AG04450 (cell line): Measurements from ENCODE around the gene CBY1. TPM values are rescaled to one million over a fixed set of nuclear protein-coding genes. Genes with fewer than 3 reads are reported as not detected.

Experiments used
- CTCF ChIA-PET: fragments of 300-600, 350-600 bp; formaldehyde crosslinking; extraction: SDS; loops from one replicate; lab custom pipeline; 2022; ENCODE audit warnings: antibody characterized with exemption, inconsistent platforms; lab: Charles Lee
- POLR2A ChIA-PET: fragments of 350-600 bp; formaldehyde crosslinking; extraction: SDS; loops from one replicate; lab custom pipeline; 2021; ENCODE audit warnings: antibody characterized with exemption, inconsistent platforms; lab: Yijun Ruan, JAX
- DNase-seq: peaks from one replicate; pipeline ENCODE4 v3.0.0-alpha.2; 2011; ENCODE audit warnings: low read depth, low spot score
- H3K27ac ChIP-seq: one replicate; pipeline ENCODE4 v1.5.1; 2012; ENCODE audit warnings: low read depth, low read length, control low read depth
- H3K27me3 ChIP-seq: one replicate; pipeline ENCODE4 v1.6.0; 2012; ENCODE audit warnings: low read length; ENCODE audit not compliant: control insufficient read depth, insufficient read depth
- H3K4me3 ChIP-seq: 2 replicates; pipeline ENCODE4 v1.5.1; 2011; ENCODE audit warnings: mild to moderate bottlenecking, low read depth, low read length, control low read depth
- H3K9me3 ChIP-seq: 2 replicates; pipeline ENCODE4 v1.5.1; 2012; ENCODE audit warnings: low read length; ENCODE audit not compliant: control insufficient read depth, insufficient read depth
- polyA plus RNA-seq: library from polyadenylated mRNA; depleted of rRNA; stranded (reverse); fragments of >200 nt; gene quantifications from 2 replicates; pipeline ENCODE4 v1.2.3, GENCODE V29; 2011
- TF ChIP-seq, protein P1 (sequence below): IDR thresholded peaks from 2 replicates; pipeline ENCODE4 v1.5.1; 2011; ENCODE audit warnings: low read depth, low read length, control low read depth, inconsistent platforms

The CBY1 gene
- polyA plus RNA-seq, 1 experiment = 43.0 TPM

DNA sequence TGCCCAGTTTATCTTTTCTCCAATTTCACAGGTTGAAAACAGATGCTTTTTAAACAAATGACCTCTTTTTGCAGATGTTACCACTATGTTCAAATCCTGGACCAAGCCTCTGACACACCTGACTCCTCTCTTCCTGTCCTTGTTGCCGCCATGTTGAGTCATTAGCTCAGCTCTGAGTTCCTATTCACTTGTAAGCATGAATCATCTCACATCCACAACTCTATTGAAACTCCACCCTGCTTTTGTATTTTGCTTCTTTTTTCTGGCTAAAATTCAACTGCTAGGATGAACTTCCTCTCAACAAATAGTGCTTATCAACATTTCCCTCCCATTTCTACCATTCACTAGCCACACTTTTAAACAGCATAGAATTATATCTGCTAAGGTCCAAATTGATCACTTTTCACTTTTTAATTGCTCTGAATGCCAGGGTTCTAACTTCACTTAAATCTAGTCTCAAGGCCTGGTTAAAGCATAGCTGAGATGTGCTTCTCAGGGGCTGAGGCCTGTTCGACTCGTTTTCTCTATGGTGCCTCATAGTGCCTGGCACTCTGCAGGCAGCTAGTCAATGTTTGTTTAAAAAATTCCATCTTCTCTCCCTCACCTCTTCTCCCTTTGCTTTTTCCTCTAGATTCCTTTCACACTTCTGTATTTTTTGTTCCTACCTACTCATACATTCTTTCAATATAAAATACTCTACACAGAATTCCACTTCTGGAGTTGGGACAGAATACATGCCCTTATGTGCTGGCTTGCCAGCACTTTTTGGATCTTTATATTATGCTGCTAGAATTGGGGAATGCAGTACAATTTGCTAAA is 40.4 kb downstream of the CBY1 start:
- peak overlapping the region; percentile 68 for H3K27ac ChIP-seq
- TF ChIP-seq, protein P1, sequence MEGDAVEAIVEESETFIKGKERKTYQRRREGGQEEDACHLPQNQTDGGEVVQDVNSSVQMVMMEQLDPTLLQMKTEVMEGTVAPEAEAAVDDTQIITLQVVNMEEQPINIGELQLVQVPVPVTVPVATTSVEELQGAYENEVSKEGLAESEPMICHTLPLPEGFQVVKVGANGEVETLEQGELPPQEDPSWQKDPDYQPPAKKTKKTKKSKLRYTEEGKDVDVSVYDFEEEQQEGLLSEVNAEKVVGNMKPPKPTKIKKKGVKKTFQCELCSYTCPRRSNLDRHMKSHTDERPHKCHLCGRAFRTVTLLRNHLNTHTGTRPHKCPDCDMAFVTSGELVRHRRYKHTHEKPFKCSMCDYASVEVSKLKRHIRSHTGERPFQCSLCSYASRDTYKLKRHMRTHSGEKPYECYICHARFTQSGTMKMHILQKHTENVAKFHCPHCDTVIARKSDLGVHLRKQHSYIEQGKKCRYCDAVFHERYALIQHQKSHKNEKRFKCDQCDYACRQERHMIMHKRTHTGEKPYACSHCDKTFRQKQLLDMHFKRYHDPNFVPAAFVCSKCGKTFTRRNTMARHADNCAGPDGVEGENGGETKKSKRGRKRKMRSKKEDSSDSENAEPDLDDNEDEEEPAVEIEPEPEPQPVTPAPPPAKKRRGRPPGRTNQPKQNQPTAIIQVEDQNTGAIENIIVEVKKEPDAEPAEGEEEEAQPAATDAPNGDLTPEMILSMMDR = no peak
- ChIA-PET CTCF (interaction anchor here (3.9 kb wide), 1 partner anchor 15 kb away, joined by 22 read pairs; the partner anchor contains the start of gene TOMM22), POLR2A (interaction anchor here (1.0 to 1.8 kb wide), 3 partner anchors 9 to 15 kb away, joined by 3 to 11 read pairs (median 3); partner anchors contain the start of genes GTPBP1 and TOMM22)
- H3K4me3 ChIP-seq = peak overlapping the region; percentile 7; the same call in 1 of the 2 replicates
- DNase-seq = no peak
- H3K9me3 ChIP-seq = no peaks in the 10 kb centered on the region
- H3K27me3 ChIP-seq = no peaks in the 10 kb centered on the region

DNA sequence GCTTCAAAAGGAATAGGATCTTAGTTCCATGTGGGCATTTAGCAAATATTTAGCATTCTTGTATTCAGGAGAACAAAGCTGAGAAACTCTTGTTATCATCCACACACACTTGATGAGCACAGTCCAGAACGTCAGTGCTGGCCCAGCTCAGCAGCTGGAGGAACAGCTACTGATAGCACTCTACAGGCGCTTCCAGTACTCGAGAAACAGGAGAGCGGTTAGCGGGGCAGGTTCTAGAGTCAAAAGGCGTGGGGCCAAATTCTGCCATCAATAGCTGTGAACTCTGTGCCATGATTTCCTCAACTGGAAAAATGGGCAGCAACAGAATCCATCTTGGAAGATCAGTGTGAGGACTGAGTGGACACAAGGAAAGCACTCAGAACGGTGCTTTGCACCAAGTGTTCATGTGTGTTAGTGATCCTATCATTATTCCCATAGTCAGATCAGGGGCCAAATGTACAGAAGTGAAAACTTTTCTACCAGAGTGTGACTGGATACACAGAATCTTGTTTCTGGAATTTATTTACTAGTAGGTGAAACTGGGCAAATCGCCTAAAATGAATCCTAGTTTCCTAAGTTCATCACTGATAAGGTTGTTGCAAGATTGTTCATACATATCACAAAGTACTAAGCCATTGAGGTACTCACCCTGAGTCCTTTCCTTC is 41.1 kb downstream of the CBY1 start:
- TF ChIP-seq, protein P1 = no peak
- H3K4me3 ChIP-seq = no peak overlapping the region
- no peaks in the 10 kb centered on the region for H3K27me3 ChIP-seq
- ChIA-PET CTCF (interaction anchor here (1.5 to 3.9 kb wide), 2 partner anchors 16 to 645 kb away, joined by 4 to 22 read pairs; partner anchors contain the start of gene TOMM22), POLR2A (interaction anchor here (1.0 to 1.8 kb wide), 3 partner anchors 9 to 16 kb away, joined by 3 to 11 read pairs (median 3); partner anchors contain the start of genes GTPBP1 and TOMM22)
- peak overlapping the region; percentile 2 for H3K27ac ChIP-seq
- no peaks in the 10 kb centered on the region for H3K9me3 ChIP-seq
- no peak for DNase-seq

DNA sequence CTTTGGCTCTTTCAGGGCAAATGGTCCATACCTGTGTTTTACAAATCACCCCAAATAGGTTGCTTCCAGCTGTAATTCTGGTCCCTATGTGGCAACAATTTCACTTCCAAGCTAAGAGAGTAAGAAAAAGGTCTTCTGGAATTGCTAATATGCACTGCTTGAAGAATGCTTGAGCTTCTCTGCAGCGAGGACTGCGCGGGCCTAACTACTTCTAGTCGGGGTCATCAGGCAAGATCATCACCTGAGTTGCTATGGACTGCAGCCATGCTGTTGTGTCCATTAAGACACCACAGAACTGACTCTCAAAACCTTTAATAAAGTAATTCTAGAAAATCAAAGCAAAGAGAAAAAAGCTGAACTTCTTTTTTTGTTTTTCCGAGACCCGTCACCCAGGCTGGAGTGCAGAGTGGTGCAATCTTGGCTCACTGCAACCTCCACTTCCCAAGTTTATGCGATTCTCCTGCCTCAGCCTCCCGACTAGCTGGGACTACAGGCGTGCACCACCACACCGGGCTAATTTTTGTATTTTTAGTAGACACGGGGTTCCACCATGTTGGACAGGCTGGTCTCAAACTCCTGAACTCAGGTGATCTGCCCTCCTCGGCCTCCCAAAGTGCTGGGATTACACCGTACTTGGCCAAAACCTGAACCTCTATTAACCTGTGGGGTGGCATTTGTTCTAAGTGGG is 42.1 kb downstream of the CBY1 start:
- Histone ChIP-seq H3K27ac (no peak overlapping the region), H3K4me3 (peak overlapping the region; percentile 85), H3K9me3 (no peaks in the 10 kb centered on the region), H3K27me3 (no peaks in the 10 kb centered on the region)
- POLR2A ChIA-PET = no interaction called here
- TF ChIP-seq, protein P1 = no peak
- CTCF ChIA-PET = interaction anchor here (0.6 to 3.9 kb wide), 4 partner anchors 17 to 646 kb away, joined by 3 to 22 read pairs (median 4); partner anchors contain the start of gene TOMM22
- no peak for DNase-seq

DNA sequence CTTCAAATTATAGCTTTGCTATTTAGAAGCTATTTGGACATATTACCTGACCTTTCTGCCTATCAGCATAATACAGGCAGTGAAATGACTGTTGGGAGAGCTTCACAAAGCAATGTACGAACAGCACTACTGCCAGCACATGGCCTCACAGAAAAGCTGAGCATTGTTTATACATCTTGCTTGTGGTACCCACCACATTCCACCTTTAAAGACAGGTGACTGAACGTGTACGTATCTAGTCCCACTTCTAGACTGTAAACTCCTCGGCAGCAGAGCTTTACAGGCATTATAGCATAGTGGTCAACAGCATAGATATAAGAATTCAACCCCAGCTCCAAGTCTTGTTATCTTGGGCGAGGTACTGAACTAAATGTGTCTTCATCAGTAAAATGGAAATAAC is 42.7 kb downstream of the CBY1 start:
- Histone ChIP-seq H3K27me3 (no peaks in the 10 kb centered on the region), H3K4me3 (peak overlapping the region; percentile 85), H3K27ac (peak overlapping the region; percentile 31), H3K9me3 (no peaks in the 10 kb centered on the region)
- ChIA-PET POLR2A (interaction anchor here (0.5 to 1.1 kb wide), 3 partner anchors 13 to 219 kb away, joined by 3 to 7 read pairs (median 3); partner anchors contain the start of gene TOMM22), CTCF (interaction anchor here (0.6 to 3.9 kb wide), 4 partner anchors 18 to 70 kb away, joined by 3 to 22 read pairs (median 4); partner anchors contain the start of gene TOMM22)
- TF ChIP-seq, protein P1 = no peak
- DNase-seq = no peak
